ENCODE results near the gene CHDH.

- TF ChIP-seq EZH2 (IDR thresholded peaks at IDR 0.05; ENCODE audit: low read depth, unreplicated experiment) (no peak), CTCF (conservative IDR thresholded peaks at IDR 0.05; ENCODE audit: low read depth in 2 of 2) (no peak), EZH2phosphoT487 (IDR thresholded peaks at IDR 0.05; ENCODE audit: unreplicated experiment) (no peak), REST (IDR thresholded peaks at IDR 0.05; ENCODE audit: unreplicated experiment) (no peak)
Measured at GRCh38 chr3:53822331-53822741, 23.9 kb downstream of the CHDH start.
